Neural cell (in vitro differentiated cells): ENCODE measurements around the gene ST8SIA6.

ENCODE experiments used
- EP300 ChIP-seq: fragments of 450-650 bp; conservative IDR thresholded peaks from 2 replicates; pipeline ENCODE4 v1.6.1; 2014; ENCODE audit warnings: antibody characterized with exemption, mild to moderate bottlenecking, moderate library complexity; ENCODE audit not compliant: poor library complexity, severe bottlenecking
- EZH2 ChIP-seq: fragments of 200-600, 300-800 bp; shearing (Covaris generic), sonication (generic); IDR thresholded peaks from 2 replicates; pipeline ENCODE4 v1.6.1; 2014; ENCODE audit warnings: antibody characterized with exemption, low read length, borderline replicate concordance, mild to moderate bottlenecking; ENCODE audit not compliant: insufficient read depth, poor library complexity, severe bottlenecking
- POLR2AphosphoS5 ChIP-seq: IDR thresholded peaks from 2 replicates; pipeline ENCODE4 v1.6.1; 2012
- RAD21 ChIP-seq: fragments of 450-650 bp; conservative IDR thresholded peaks from 2 replicates; pipeline ENCODE4 v1.6.1; 2014; ENCODE audit warnings: antibody characterized with exemption, mild to moderate bottlenecking, moderate library complexity
- TF ChIP-seq, protein P1 (sequence below): fragments of 450-650 bp; IDR thresholded peaks from 2 replicates; pipeline ENCODE4 v1.5.1; 2014; ENCODE audit warnings: antibody characterized with exemption, mild to moderate bottlenecking, moderate library complexity; ENCODE audit not compliant: poor library complexity, severe bottlenecking
- TF ChIP-seq, protein P2 (sequence below): IDR thresholded peaks from 2 replicates; pipeline ENCODE4 v1.6.1; 2012; ENCODE audit warnings: borderline replicate concordance

DNA sequence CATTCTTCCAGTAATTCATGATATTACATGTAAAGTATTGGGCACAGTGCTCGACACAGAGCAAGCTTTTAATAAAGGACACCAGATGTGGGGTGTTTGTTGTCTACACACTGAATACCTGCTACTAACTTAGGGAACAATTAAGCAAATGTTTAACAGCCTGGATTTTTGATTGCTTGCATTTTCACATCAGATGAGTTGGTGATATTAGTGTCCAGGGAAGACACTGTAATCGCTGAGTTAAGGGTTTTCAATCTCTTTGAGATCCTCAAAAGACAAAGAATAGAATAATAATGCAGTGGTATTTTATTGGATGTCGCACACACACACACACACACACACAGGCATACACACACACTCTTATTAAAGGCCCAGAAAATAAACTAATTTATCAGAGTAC is 147.3 kb downstream of the ST8SIA6 start:
- no peak for TF ChIP-seq RAD21
- TF ChIP-seq, protein P1, sequence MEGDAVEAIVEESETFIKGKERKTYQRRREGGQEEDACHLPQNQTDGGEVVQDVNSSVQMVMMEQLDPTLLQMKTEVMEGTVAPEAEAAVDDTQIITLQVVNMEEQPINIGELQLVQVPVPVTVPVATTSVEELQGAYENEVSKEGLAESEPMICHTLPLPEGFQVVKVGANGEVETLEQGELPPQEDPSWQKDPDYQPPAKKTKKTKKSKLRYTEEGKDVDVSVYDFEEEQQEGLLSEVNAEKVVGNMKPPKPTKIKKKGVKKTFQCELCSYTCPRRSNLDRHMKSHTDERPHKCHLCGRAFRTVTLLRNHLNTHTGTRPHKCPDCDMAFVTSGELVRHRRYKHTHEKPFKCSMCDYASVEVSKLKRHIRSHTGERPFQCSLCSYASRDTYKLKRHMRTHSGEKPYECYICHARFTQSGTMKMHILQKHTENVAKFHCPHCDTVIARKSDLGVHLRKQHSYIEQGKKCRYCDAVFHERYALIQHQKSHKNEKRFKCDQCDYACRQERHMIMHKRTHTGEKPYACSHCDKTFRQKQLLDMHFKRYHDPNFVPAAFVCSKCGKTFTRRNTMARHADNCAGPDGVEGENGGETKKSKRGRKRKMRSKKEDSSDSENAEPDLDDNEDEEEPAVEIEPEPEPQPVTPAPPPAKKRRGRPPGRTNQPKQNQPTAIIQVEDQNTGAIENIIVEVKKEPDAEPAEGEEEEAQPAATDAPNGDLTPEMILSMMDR, result no peak
- no peak for TF ChIP-seq POLR2AphosphoS5
- TF ChIP-seq EP300, result no peak
- no peak for TF ChIP-seq EZH2
- TF ChIP-seq, protein P2, sequence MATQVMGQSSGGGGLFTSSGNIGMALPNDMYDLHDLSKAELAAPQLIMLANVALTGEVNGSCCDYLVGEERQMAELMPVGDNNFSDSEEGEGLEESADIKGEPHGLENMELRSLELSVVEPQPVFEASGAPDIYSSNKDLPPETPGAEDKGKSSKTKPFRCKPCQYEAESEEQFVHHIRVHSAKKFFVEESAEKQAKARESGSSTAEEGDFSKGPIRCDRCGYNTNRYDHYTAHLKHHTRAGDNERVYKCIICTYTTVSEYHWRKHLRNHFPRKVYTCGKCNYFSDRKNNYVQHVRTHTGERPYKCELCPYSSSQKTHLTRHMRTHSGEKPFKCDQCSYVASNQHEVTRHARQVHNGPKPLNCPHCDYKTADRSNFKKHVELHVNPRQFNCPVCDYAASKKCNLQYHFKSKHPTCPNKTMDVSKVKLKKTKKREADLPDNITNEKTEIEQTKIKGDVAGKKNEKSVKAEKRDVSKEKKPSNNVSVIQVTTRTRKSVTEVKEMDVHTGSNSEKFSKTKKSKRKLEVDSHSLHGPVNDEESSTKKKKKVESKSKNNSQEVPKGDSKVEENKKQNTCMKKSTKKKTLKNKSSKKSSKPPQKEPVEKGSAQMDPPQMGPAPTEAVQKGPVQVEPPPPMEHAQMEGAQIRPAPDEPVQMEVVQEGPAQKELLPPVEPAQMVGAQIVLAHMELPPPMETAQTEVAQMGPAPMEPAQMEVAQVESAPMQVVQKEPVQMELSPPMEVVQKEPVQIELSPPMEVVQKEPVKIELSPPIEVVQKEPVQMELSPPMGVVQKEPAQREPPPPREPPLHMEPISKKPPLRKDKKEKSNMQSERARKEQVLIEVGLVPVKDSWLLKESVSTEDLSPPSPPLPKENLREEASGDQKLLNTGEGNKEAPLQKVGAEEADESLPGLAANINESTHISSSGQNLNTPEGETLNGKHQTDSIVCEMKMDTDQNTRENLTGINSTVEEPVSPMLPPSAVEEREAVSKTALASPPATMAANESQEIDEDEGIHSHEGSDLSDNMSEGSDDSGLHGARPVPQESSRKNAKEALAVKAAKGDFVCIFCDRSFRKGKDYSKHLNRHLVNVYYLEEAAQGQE, result no peak
